Epithelial cell of esophagus (primary cell): ENCODE data around the gene NOL4L.

Experiments
- DNase-seq: peaks from one replicate; pipeline ENCODE4 v3.0.0; 2010; ENCODE audit warnings: low read depth
- H3K4me3 ChIP-seq: 2 replicates; pipeline ENCODE4 v1.5.1; 2011; ENCODE audit warnings: mild to moderate bottlenecking, low read length, control low read depth
- CTCF ChIP-seq: IDR thresholded peaks from 2 replicates; pipeline ENCODE4 v1.5.1; 2011; ENCODE audit warnings: low read depth, mild to moderate bottlenecking, low read length, control low read depth, inconsistent platforms; ENCODE audit not compliant: insufficient read depth; ENCODE audit errors: missing control alignments

Gene NOL4L

GRCh38 chr20:32458061-32458836 is 126.9 kb downstream of the NOL4L start:
- no peak for TF ChIP-seq CTCF
- DNase-seq: no peak
- H3K4me3 ChIP-seq: no peak overlapping the region

GRCh38 chr20:32457479-32457986 is 127.6 kb downstream of the NOL4L start:
- TF ChIP-seq CTCF: no peak
- DNase-seq: peak; percentile 51

GRCh38 chr20:32456869-32457478 is 128.2 kb downstream of the NOL4L start:
- peak; percentile 44 for TF ChIP-seq CTCF
- no peak for DNase-seq
- H3K4me3 ChIP-seq: peak overlapping the region; percentile 30

More at GRCh38 chr20:32457479-32457986, 127.6 kb downstream of the NOL4L start:
- H3K4me3 ChIP-seq: peak overlapping the region; percentile 30

- no peak overlapping the region for H3K4me3 ChIP-seq
- no peak for TF ChIP-seq CTCF
- no peak for DNase-seq
Measured at GRCh38 chr20:32455901-32456701, 129.0 kb downstream of the NOL4L start.

GRCh38 chr20:32455171-32455900 is 129.8 kb downstream of the NOL4L start:
- no peak overlapping the region for H3K4me3 ChIP-seq
- no peak for TF ChIP-seq CTCF

More at GRCh38 chr20:32455171-32455900, 129.8 kb downstream of the NOL4L start:
- no peak for DNase-seq
